Neural progenitor cell (in vitro differentiated cells): ENCODE data around the gene TSPAN15.

Source experiments
- EZH2 ChIP-seq: fragments of 200-600 bp; sonication (generic); IDR thresholded peaks from 2 replicates; pipeline ENCODE4 v1.6.1; 2017; ENCODE audit warnings: antibody characterized with exemption, mild to moderate bottlenecking, moderate library complexity
- TF ChIP-seq, protein P1 (sequence below): fragments of 200-600 bp; sonication (generic); IDR thresholded peaks from 2 replicates; pipeline ENCODE4 v1.5.1; 2017; ENCODE audit warnings: antibody characterized with exemption, mild to moderate bottlenecking

DNA sequence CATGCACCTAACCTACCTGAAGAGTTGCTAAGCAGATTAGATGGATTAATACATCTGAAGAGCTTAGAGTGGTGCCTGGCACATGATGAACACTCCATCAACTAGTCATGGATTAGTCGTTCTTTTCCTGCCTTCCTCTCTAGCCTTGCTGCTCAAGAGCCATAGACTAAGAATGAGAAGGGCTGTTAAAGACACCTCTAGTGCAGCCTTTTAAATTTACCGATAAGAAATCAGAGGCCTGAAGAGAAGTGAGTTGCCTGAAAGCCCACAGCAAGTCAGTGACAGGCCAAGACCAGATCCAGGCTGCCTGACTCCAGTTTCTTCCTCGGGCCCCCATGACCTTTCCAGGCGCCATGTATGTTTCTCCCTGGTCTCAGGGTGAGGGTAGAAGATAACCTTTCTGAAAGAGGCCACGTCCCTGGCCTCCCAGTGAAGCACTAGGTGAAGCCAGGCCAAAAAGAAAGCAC, 6.5 kb downstream of the TSPAN15 start:
- TF ChIP-seq, protein P1, sequence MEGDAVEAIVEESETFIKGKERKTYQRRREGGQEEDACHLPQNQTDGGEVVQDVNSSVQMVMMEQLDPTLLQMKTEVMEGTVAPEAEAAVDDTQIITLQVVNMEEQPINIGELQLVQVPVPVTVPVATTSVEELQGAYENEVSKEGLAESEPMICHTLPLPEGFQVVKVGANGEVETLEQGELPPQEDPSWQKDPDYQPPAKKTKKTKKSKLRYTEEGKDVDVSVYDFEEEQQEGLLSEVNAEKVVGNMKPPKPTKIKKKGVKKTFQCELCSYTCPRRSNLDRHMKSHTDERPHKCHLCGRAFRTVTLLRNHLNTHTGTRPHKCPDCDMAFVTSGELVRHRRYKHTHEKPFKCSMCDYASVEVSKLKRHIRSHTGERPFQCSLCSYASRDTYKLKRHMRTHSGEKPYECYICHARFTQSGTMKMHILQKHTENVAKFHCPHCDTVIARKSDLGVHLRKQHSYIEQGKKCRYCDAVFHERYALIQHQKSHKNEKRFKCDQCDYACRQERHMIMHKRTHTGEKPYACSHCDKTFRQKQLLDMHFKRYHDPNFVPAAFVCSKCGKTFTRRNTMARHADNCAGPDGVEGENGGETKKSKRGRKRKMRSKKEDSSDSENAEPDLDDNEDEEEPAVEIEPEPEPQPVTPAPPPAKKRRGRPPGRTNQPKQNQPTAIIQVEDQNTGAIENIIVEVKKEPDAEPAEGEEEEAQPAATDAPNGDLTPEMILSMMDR = no peak
- no peak for TF ChIP-seq EZH2
